RWPE1 (cell line): Measurements from ENCODE around the gene HIPK1.
"Not testable (repeated sequence)": the region's sequence is repeated elsewhere in the genome, so short reads cannot be mapped to it uniquely, and the experiment has no call there.

Experiments
- CTCF ChIA-PET: fragments of 350-600 bp; sonication (Branson Sonifier 250); formaldehyde crosslinking; extraction: SDS; loops from one replicate; lab custom pipeline; 2021; lab: Yijun Ruan, JAX
- POLR2A ChIA-PET: fragments of 400-600 bp; formaldehyde crosslinking; extraction: SDS; loops from one replicate; lab custom pipeline; 2020; ENCODE audit warnings: antibody characterized with exemption; ENCODE audit not compliant: low non-redundant PET; lab: Yijun Ruan, JAX
- DNase-seq: peaks from one replicate; pipeline ENCODE4 v3.0.0; 2012; ENCODE audit warnings: low spot score
- H3K27ac ChIP-seq: fragments of 450-650 bp; 2 replicates; pipeline ENCODE4 v1.5.1; 2017
- TF ChIP-seq, protein P1 (sequence below): fragments of 450-650 bp; conservative IDR thresholded peaks from 2 replicates; pipeline ENCODE4 v1.5.1; 2017; ENCODE audit warnings: low read depth, mild to moderate bottlenecking

The HIPK1 gene

DNA sequence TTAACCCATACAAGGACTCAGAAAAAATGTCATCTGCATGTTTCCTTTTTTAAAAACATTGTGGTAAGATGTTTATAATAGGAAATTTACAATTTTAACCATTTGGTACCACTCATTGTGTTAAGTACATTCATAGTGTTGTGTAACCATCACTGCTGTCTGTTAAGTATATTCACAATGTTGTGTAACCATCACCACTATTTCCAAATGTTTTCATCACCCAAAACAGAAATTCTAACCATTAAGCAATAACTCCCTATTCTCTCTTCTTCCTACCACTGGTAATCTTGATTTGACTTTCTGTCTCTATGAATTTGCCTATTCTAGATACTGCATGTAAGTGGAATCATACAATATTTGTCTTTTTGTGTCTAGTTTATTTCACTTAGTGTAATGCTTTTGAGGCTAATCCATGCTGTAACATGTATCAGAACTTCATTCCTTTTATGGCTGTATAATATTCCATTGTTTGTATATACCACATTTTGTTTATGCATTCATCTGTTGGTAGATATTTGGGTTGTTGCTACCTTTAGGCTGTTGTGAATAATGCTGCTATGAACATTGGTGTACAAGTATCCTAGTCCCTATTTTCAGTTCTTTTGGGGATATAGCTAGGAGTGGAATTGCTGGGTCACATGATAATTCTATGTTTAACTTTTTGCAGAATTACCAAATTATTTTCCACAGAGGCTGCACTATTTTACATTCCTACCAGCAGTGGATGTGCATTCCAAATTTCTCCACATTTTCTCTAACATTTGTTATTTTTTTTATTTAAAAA, 14.1 kb downstream of the HIPK1 start:
- CTCF ChIA-PET, result interaction anchor here (0.9 kb wide), 1 partner anchor 77 kb away, joined by 3 read pairs; no protein-coding TSS in a partner anchor
- POLR2A ChIA-PET, result no interaction called here

GRCh38 chr1:113945329-113945728, 16.2 kb downstream of the HIPK1 start:
- TF ChIP-seq, protein P1, sequence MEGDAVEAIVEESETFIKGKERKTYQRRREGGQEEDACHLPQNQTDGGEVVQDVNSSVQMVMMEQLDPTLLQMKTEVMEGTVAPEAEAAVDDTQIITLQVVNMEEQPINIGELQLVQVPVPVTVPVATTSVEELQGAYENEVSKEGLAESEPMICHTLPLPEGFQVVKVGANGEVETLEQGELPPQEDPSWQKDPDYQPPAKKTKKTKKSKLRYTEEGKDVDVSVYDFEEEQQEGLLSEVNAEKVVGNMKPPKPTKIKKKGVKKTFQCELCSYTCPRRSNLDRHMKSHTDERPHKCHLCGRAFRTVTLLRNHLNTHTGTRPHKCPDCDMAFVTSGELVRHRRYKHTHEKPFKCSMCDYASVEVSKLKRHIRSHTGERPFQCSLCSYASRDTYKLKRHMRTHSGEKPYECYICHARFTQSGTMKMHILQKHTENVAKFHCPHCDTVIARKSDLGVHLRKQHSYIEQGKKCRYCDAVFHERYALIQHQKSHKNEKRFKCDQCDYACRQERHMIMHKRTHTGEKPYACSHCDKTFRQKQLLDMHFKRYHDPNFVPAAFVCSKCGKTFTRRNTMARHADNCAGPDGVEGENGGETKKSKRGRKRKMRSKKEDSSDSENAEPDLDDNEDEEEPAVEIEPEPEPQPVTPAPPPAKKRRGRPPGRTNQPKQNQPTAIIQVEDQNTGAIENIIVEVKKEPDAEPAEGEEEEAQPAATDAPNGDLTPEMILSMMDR, result no peak
- ChIA-PET CTCF (no interaction called here), POLR2A (no interaction called here)
- DNase-seq, result no peak
- H3K27ac ChIP-seq, result no peak overlapping the region

More for the DNA sequence above, 14.1 kb downstream of the HIPK1 start:
- TF ChIP-seq, protein P1, result no peak
- no peak overlapping the region for H3K27ac ChIP-seq
- DNase-seq, result no peak

GRCh38 chr1:113946112-113946511, 17.0 kb downstream of the HIPK1 start:
- no peak for DNase-seq
- POLR2A ChIA-PET, result no interaction called here
- TF ChIP-seq, protein P1, result no peak
- no peak overlapping the region for H3K27ac ChIP-seq
- CTCF ChIA-PET, result no interaction called here

DNA sequence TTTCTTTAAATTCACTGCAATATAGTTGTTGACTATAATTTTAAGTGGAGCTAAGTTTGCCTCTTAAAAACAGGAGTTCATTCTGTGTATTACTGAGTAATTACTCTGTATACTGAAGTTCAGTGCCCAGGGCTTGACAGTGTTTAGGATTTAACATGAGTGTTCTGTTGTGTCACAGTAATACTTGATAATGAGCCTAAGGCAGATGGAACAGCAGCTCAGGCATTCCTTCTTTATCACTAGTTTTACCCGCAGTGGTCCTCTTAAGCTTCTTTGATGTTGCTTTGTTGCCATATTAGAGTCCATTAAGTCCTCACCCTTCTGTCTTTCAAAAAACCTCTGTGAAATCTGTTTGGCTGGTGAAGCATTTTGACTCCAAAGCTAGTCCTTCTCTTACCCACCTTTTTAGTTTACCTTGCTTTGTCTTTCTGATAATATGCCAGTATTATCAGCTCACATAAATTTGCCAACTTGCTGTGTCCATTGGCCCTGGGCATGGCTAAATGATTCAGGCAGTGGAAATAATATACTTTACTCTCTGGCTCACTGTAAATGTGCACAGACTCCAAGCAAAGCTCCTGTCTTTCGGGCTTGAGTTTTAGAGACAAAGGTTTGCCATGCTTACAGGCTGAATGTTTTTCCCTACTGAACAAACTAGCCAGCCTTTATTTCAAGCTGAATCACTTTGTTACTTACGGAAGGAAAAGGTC, 17.7 kb downstream of the HIPK1 start:
- TF ChIP-seq, protein P1, result no peak
- ChIA-PET CTCF (interaction anchor here (0.5 to 0.6 kb wide), 3 partner anchors 50 to 1134 kb away, joined by 4 to 7 read pairs (median 5); no protein-coding TSS in a partner anchor), POLR2A (no interaction called here)
- H3K27ac ChIP-seq, result no peak overlapping the region
- DNase-seq, result no peak

DNA sequence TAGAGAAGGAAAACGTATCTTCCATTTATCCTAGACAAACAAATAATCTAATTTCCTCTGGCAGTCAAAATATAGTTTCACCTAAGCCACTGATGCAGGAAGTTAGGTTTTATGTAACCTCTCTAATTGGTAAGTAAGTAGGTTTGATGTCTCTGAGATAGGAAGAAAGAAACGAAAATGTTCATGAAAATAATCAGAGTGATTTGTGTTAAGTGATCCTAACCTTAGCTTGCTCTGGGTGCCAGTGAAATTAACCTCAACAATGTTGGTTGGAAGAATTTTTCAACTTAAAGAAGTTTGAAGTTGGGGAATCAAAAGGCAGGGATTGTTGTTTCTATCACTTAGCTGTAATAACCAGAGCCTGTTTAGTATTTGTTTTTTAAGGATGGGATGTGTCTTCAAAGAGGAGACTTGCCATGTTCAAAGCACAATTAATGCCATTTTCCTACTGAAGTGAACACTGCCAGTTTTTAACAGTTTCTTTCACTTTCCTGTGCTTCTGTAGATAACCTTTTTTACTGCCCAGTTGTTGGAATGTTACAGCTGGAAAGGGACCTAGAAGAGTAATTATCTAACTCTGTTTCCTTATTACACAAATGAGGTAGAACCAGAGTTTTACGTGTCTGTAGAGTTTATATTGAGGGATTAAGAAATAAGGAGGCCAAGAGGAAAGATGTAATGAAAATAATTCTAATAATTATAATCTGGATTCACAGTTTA, 18.4 kb downstream of the HIPK1 start:
- no peak overlapping the region for H3K27ac ChIP-seq
- ChIA-PET POLR2A (no interaction called here), CTCF (interaction anchor here (0.5 kb wide), 1 partner anchor 1135 kb away, joined by 7 read pairs; no protein-coding TSS in a partner anchor)
- no peak for DNase-seq
- TF ChIP-seq, protein P1, result no peak

DNA sequence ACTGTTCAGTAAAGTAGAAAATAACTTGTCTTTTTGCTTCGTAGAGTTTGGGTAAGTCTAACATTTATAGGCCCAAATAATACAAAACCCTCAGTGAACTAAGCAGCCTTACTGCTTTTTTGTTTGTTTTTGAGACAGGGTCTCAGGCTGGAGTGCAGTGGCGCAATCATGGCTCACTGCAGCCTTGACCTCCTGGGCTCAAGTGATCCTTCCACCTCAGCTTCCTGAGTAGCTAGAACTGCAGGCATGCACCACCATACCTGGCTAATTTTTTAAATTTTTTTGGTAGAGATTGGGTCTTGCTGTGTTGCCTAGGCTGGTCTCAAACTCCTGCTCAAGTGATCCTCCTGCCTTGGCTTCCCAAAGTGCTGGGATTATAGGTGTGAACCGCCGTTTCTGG, 19.0 kb downstream of the HIPK1 start:
- DNase-seq, POLR2A ChIA-PET, H3K27ac ChIP-seq: not testable (repeated sequence)
- CTCF ChIA-PET, result interaction anchor here (1.4 kb wide), 1 partner anchor 113 kb away, joined by 4 read pairs; no protein-coding TSS in a partner anchor
